K562 (cell line): ENCODE data around the gene ZNF668. TPM values are rescaled to one million over a fixed set of nuclear protein-coding genes. Genes with fewer than 3 reads are reported as not detected.
A peak's percentile ranks its signal among the peaks of the same experiment; 100 is the strongest.

Experiments used
- BRD9 ChIP-seq: fragments of 450-650 bp; IDR thresholded peaks from 2 replicates; pipeline ENCODE4 v1.6.1; 2018; ENCODE audit warnings: low read depth; ENCODE audit not compliant: partially characterized antibody
- CAMTA2 ChIP-seq: fragments of 250-450 bp; sonication (Bioruptor Pico); conservative IDR thresholded peaks from 2 replicates; pipeline ENCODE4 v1.5.1; 2022
- CREBBP ChIP-seq: IDR thresholded peaks from one replicate; pipeline ENCODE4 v1.6.1; 2012; ENCODE audit warnings: low read depth, mild to moderate bottlenecking, control low read depth, inconsistent platforms, low read length
- CTCFL ChIP-seq: IDR thresholded peaks from 2 replicates; pipeline ENCODE4 v1.6.1; 2011; ENCODE audit warnings: borderline replicate concordance, low read depth, mild to moderate bottlenecking, moderate library complexity, low read length; ENCODE audit not compliant: insufficient read depth, poor library complexity, severe bottlenecking
- DACH1 ChIP-seq: fragments of 450-650 bp; IDR thresholded peaks from 2 replicates; pipeline ENCODE4 v1.6.1; 2018; ENCODE audit not compliant: partially characterized antibody
- EP300 ChIP-seq: IDR thresholded peaks from 2 replicates; pipeline ENCODE4 v1.6.1; 2012; ENCODE audit warnings: low read length, improper control_type of control experiment
- ERF ChIP-seq: fragments of 450-650 bp; formaldehyde crosslinking; IDR thresholded peaks from 2 replicates; pipeline ENCODE4 v1.4.0; 2020; ENCODE audit warnings: mild to moderate bottlenecking, mixed read lengths
- ESRRB ChIP-seq: fragments of 250-450 bp; sonication (Bioruptor Pico); IDR thresholded peaks from 2 replicates; pipeline ENCODE4 v1.5.0; 2020; ENCODE audit warnings: mild to moderate bottlenecking, moderate library complexity, borderline replicate concordance
- GABPB1 ChIP-seq: sonication (generic); formaldehyde crosslinking; IDR thresholded peaks from 2 replicates; pipeline ENCODE4 v1.8.0; 2022; ENCODE audit warnings: mild to moderate bottlenecking, missing genetic modification reagents
- MECOM ChIP-seq: fragments of 250-450 bp; sonication (Bioruptor Pico); IDR thresholded peaks from 2 replicates; pipeline ENCODE4 v1.8.0; 2022; ENCODE audit warnings: inconsistent platforms
- NFE2 ChIP-seq: IDR thresholded peaks from 2 replicates; pipeline ENCODE4 v1.6.1; 2014; ENCODE audit warnings: antibody characterized with exemption, low read depth
- POLR3G ChIP-seq: IDR thresholded peaks from 2 replicates; pipeline ENCODE4 v1.6.1; 2011; ENCODE audit not compliant: insufficient read length, insufficient replicate concordance; ENCODE audit errors: extremely low read depth
- RB1 ChIP-seq: fragments of 450-650 bp; IDR thresholded peaks from 2 replicates; pipeline ENCODE4 v1.6.1; 2017; ENCODE audit warnings: low read depth, mild to moderate bottlenecking
- RCOR1 ChIP-seq, 2 experiments: IDR thresholded peaks; 2 replicates each; pipeline ENCODE4 v1.6.1; 2012; ENCODE audit warnings: low read depth in 2 of 2, low read length in 2 of 2, borderline replicate concordance in 1 of 2, improper control_type of control experiment in 1 of 2
- RHOXF2B ChIP-seq: fragments of 250-450 bp; sonication (Bioruptor Pico); conservative IDR thresholded peaks from 2 replicates; pipeline ENCODE4 v1.5.1; 2021
- SAFB2 ChIP-seq: fragments of 200-400 bp; formaldehyde crosslinking; IDR thresholded peaks from 2 replicates; pipeline ENCODE4 v1.6.1; 2018; ENCODE audit warnings: borderline replicate concordance, low read length, low read depth, moderate library complexity; ENCODE audit not compliant: severe bottlenecking
- STAT5A ChIP-seq: IDR thresholded peaks from 2 replicates; pipeline ENCODE4 v1.6.1; 2012; ENCODE audit warnings: low read length, inconsistent platforms, borderline replicate concordance
- USF2 ChIP-seq: sonication (generic); formaldehyde crosslinking; IDR thresholded peaks from 2 replicates; pipeline ENCODE4 v1.5.0; 2020; ENCODE audit warnings: missing genetic modification reagents
- ZNF143 ChIP-seq: sonication (generic); formaldehyde crosslinking; IDR thresholded peaks from 2 replicates; pipeline ENCODE4 v1.9.0; 2022; ENCODE audit warnings: mild to moderate bottlenecking, missing genetic modification reagents
- ZNF408 ChIP-seq: fragments of 250-450 bp; sonication (Bioruptor Pico); IDR thresholded peaks from 2 replicates; pipeline ENCODE4 v1.4.0; 2020; ENCODE audit warnings: low read depth, mild to moderate bottlenecking, moderate library complexity
- ZSCAN32 ChIP-seq: fragments of 450-650 bp; formaldehyde crosslinking; IDR thresholded peaks from 2 replicates; pipeline ENCODE4 v1.4.0; 2020; ENCODE audit warnings: mild to moderate bottlenecking, moderate library complexity
- polyA plus RNA-seq, 8 experiments: library from polyadenylated mRNA; depleted of rRNA in 4 of 8; stranded (reverse) in 5 of 8; unstranded in 3 of 8; fragments of >200 nt; fragmentation: Nextera tagmentation in 2 of 8; fragmentation: Illumina TruSeq in 1 of 8; extraction: Ambion mirVana in 2 of 8; extraction: Trizol in 1 of 8; gene quantifications; 2 replicates each; pipeline versions ENCODE4 v1.2.1 to v1.2.3, GENCODE V29; 2011 to 2014; ENCODE audit warnings: inconsistent platforms in 1 of 8, missing spikeins in 1 of 8
- total RNA-seq, 7 experiments: library from RNA; depleted of rRNA in 6 of 7; stranded (reverse); fragments of >200 nt in 6 of 7; fragmentation: Illumina TruSeq in 2 of 7; extraction: Trizol in 2 of 7; gene quantifications; 2 replicates each; pipeline versions ENCODE4 v1.2.1 to v1.2.3, GENCODE V29; 2011 to 2021; ENCODE audit warnings: low replicate concordance in 1 of 7
- TF ChIP-seq, protein P1 (sequence below): sonication (generic); formaldehyde crosslinking; IDR thresholded peaks from 2 replicates; pipeline ENCODE4 v1.8.0; 2022; ENCODE audit warnings: mild to moderate bottlenecking, missing genetic modification reagents

ZNF668 gene
- total and polyA plus RNA-seq, 9 of the 15 experiments (the other 6 are each of a cell fraction or from before 2014, with no cell fraction given): 0.04 to 15.3 (median 3.8) TPM; not detected in 1

GRCh38 chr16:31108035-31108793 is 34.2 kb upstream of the ZNF668 start, which contains the start of gene BCKDK (continued):
- TF ChIP-seq, protein P1, sequence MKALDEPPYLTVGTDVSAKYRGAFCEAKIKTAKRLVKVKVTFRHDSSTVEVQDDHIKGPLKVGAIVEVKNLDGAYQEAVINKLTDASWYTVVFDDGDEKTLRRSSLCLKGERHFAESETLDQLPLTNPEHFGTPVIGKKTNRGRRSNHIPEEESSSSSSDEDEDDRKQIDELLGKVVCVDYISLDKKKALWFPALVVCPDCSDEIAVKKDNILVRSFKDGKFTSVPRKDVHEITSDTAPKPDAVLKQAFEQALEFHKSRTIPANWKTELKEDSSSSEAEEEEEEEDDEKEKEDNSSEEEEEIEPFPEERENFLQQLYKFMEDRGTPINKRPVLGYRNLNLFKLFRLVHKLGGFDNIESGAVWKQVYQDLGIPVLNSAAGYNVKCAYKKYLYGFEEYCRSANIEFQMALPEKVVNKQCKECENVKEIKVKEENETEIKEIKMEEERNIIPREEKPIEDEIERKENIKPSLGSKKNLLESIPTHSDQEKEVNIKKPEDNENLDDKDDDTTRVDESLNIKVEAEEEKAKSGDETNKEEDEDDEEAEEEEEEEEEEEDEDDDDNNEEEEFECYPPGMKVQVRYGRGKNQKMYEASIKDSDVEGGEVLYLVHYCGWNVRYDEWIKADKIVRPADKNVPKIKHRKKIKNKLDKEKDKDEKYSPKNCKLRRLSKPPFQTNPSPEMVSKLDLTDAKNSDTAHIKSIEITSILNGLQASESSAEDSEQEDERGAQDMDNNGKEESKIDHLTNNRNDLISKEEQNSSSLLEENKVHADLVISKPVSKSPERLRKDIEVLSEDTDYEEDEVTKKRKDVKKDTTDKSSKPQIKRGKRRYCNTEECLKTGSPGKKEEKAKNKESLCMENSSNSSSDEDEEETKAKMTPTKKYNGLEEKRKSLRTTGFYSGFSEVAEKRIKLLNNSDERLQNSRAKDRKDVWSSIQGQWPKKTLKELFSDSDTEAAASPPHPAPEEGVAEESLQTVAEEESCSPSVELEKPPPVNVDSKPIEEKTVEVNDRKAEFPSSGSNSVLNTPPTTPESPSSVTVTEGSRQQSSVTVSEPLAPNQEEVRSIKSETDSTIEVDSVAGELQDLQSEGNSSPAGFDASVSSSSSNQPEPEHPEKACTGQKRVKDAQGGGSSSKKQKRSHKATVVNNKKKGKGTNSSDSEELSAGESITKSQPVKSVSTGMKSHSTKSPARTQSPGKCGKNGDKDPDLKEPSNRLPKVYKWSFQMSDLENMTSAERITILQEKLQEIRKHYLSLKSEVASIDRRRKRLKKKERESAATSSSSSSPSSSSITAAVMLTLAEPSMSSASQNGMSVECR (CRISPR knock-in tag): peak; percentile 78; the same call in 1 of the 2 replicates
- TF ChIP-seq DACH1 (no peak), MECOM (CRISPR knock-in tag) (no peak), NFE2 (no peak), POLR3G (no peak), SAFB2 (no peak), ZSCAN32 (no peak), RHOXF2B (CRISPR knock-in tag) (no peak), RB1 (peak; percentile 60; the same call in 1 of the 2 replicates), USF2 (CRISPR knock-in tag) (no peak), CAMTA2 (CRISPR knock-in tag) (0 out of 2 replicates have a peak, but pooled peaks have one; percentile 30), BRD9 (no peak), ERF (CRISPR knock-in tag) (no peak), ZNF143 (CRISPR knock-in tag) (peak; percentile 92), RCOR1 (IDR thresholded peaks at IDR 0.05; ENCODE audit: borderline replicate concordance in 1 of 2, low read depth in 2 of 2, low read length in 2 of 2) (peak in 1 of 2 experiments; percentile 40; a peak in 1 of 4 replicates), STAT5A (no peak), CTCFL (no peak), ZNF408 (CRISPR knock-in tag) (no peak), CREBBP (no peak), EP300 (no peak), ESRRB (no peak), GABPB1 (CRISPR knock-in tag) (peak; percentile 62; the same call in 1 of the 2 replicates)
